Spleen (tissue), 7 donors: Measurements from ENCODE around the gene OR1D2.
"Not testable (repeated sequence)": the region's sequence is repeated elsewhere in the genome, so short reads cannot be mapped to it uniquely, and the experiment has no call there.

Experiments used
- CTCF ChIP-seq, 11 experiments: fragments of 200-600 bp in 7 of 11; fragments of 450-650 bp in 4 of 11; sonication (generic) in 4 of 11; IDR thresholded peaks in 8 of 11; conservative IDR thresholded peaks in 3 of 11; 1 replicate in 7 of 11; 2 replicates in 4 of 11; pipeline versions ENCODE4 v1.4.0 to v1.8.0; 2016 to 2021; ENCODE audit warnings: antibody characterized with exemption in 11 of 11, inconsistent platforms in 4 of 11, mild to moderate bottlenecking in 1 of 11
- POLR2AphosphoS5 ChIP-seq, 3 donors: sonication (generic); formaldehyde crosslinking; IDR thresholded peaks; one replicate each; pipeline ENCODE4 v1.5.1; 2017; ENCODE audit warnings: antibody characterized with exemption in 3 of 3
- donor health status: DM: no; HTN: no; CAD: no; lungs with moderate emphysema.
- donor health status: DM: no; HTN: no; CAD: no.
- donor health status: DM: no; HTN: no; CAD: no.

- not testable (repeated sequence) for TF ChIP-seq POLR2AphosphoS5 (IDR thresholded peaks at IDR 0.05)
- TF ChIP-seq CTCF (IDR thresholded peaks at IDR 0.05 in 8 of 11, conservative IDR thresholded peaks at IDR 0.05 in 3 of 11) = peak in 1 of 11 experiments; percentile 16
Observed at GRCh38 chr17:3073850-3074249, 30.4 kb downstream of the OR1D2 start.
